ENCODE results near the gene DOC2B.

DNA sequence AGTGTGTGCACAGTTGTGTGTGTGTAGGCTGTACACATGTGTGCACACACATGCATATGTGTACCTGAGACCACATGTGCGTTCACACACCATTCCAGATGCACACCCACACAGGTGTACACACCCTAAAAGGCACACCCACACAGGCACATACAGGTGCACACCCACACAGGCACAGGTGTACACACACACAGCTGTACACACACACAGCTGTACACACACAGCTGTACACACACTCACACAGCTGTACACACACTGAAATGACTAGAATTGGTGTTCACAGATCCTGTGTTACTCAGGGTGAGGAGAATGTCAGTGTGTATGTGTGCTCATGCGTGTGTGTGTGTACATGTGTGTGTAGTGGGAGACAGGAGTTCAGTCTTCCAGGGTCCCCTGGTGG is 15.9 kb upstream of the DOC2B start:
- TF ChIP-seq, protein P1, sequence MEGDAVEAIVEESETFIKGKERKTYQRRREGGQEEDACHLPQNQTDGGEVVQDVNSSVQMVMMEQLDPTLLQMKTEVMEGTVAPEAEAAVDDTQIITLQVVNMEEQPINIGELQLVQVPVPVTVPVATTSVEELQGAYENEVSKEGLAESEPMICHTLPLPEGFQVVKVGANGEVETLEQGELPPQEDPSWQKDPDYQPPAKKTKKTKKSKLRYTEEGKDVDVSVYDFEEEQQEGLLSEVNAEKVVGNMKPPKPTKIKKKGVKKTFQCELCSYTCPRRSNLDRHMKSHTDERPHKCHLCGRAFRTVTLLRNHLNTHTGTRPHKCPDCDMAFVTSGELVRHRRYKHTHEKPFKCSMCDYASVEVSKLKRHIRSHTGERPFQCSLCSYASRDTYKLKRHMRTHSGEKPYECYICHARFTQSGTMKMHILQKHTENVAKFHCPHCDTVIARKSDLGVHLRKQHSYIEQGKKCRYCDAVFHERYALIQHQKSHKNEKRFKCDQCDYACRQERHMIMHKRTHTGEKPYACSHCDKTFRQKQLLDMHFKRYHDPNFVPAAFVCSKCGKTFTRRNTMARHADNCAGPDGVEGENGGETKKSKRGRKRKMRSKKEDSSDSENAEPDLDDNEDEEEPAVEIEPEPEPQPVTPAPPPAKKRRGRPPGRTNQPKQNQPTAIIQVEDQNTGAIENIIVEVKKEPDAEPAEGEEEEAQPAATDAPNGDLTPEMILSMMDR (IDR thresholded peaks at IDR 0.05; ENCODE audit: poor library complexity, severe bottlenecking), result no peak
- no peak for TF ChIP-seq EZH2 (IDR thresholded peaks at IDR 0.05; ENCODE audit: borderline replicate concordance, insufficient read depth, low read length, poor library complexity, severe bottlenecking)
- TF ChIP-seq POLR2AphosphoS5 (IDR thresholded peaks at IDR 0.05), result no peak

Measured in neural cell (in vitro differentiated cells).